A673 (cell line): ENCODE measurements around the gene ZNF385B. TPM values are rescaled to one million over a fixed set of nuclear protein-coding genes. Genes with fewer than 3 reads are reported as not detected.

Experiments used
- BruUV-seq: library from RNA; stranded (reverse); fragments of 400-500 nt; replicated peaks from 2 replicates; lab custom pipeline; 2021; lab: Mats Ljungman, UMichigan
- CTCF ChIA-PET: fragments of 300-600 bp; sonication (Branson Sonifier 250); formaldehyde crosslinking; loops from one replicate; lab custom pipeline; 2022; ENCODE audit warnings: antibody characterized with exemption; lab: Charles Lee
- POLR2A ChIA-PET: fragments of 300-600 bp; sonication (Branson Sonifier 250); formaldehyde crosslinking; loops from one replicate; lab custom pipeline; 2022; ENCODE audit warnings: antibody characterized with exemption; ENCODE audit not compliant: low non-redundant PET; lab: Charles Lee
- DNase-seq: peaks from one replicate; pipeline ENCODE4 v3.0.0-alpha.2; 2015; ENCODE audit warnings: low spot score
- H3K27ac ChIP-seq: fragments of 200-600 bp; sonication (generic); 2 replicates; pipeline ENCODE4 v1.5.1; 2016; ENCODE audit warnings: mixed run types, low read depth, mild to moderate bottlenecking, mixed read lengths, antibody characterized with exemption, low read length; ENCODE audit not compliant: poor library complexity, severe bottlenecking
- H3K27me3 ChIP-seq: fragments of 200-600 bp; sonication (generic); replicated peaks from 2 replicates; pipeline ENCODE4 v1.6.1; 2017; ENCODE audit warnings: mixed run types, low read depth, mild to moderate bottlenecking, mixed read lengths, antibody characterized with exemption, low read length; ENCODE audit not compliant: insufficient read depth, poor library complexity
- H3K36me3 ChIP-seq: fragments of 200-600 bp; sonication (generic); 2 replicates; pipeline ENCODE4 v1.6.1; 2016; ENCODE audit warnings: mixed run types, mild to moderate bottlenecking, mixed read lengths, antibody characterized with exemption, low read length; ENCODE audit not compliant: insufficient read depth, poor library complexity, severe bottlenecking
- H3K4me1 ChIP-seq: fragments of 200-600 bp; sonication (generic); 2 replicates; pipeline ENCODE4 v1.6.1; 2017; ENCODE audit warnings: mixed run types, mild to moderate bottlenecking, mixed read lengths, antibody characterized with exemption, low read length; ENCODE audit not compliant: insufficient read depth, poor library complexity, severe bottlenecking
- H3K4me3 ChIP-seq: fragments of 200-600 bp; sonication (generic); 2 replicates; pipeline ENCODE4 v1.5.1; 2016; ENCODE audit warnings: low read depth, mixed run types, mild to moderate bottlenecking, mixed read lengths, low read length; ENCODE audit not compliant: poor library complexity, severe bottlenecking
- H3K9me3 ChIP-seq: fragments of 200-600 bp; sonication (generic); 2 replicates; pipeline ENCODE4 v1.6.1; 2016; ENCODE audit warnings: mixed run types, low read depth, mild to moderate bottlenecking, mixed read lengths, antibody characterized with exemption, low read length; ENCODE audit not compliant: poor library complexity, severe bottlenecking
- EZH2 ChIP-seq: fragments of 200-600 bp; sonication (generic); IDR thresholded peaks from 2 replicates; pipeline ENCODE4 v1.6.1; 2017; ENCODE audit warnings: borderline replicate concordance, low read depth, mild to moderate bottlenecking, mixed read lengths, antibody characterized with exemption, low read length; ENCODE audit not compliant: poor library complexity, severe bottlenecking
- intact Hi-C: fragments of 100-400 bp; cut with micrococcal nuclease; formaldehyde crosslinking; loops from one replicate; pipeline ENCODE4 v1.10.0; 2022; ENCODE audit not compliant: unreplicated experiment
- total RNA-seq: library from RNA; stranded (reverse); gene quantifications from 2 replicates; pipeline ENCODE4 v1.2.3, GENCODE V29; 2021
- TF ChIP-seq, protein P1 (sequence below): fragments of 300-800, 200-600 bp; sonication (generic); conservative IDR thresholded peaks from 2 replicates; pipeline ENCODE4 v1.5.1; 2017; ENCODE audit warnings: low read depth, mild to moderate bottlenecking, antibody characterized with exemption, low read length, moderate library complexity, mixed read lengths

The ZNF385B gene
- total RNA-seq, 1 experiment from 2014 or later, result not detected

- Histone ChIP-seq H3K4me3 (no peak overlapping the region), H3K27me3 (no peaks in the 10 kb centered on the region), H3K9me3 (no peaks in the 10 kb centered on the region), H3K27ac (no peak overlapping the region), H3K4me1 (no peaks in the 10 kb centered on the region), H3K36me3 (no peaks in the 10 kb centered on the region)
- ChIA-PET POLR2A (no interaction called here), CTCF (no interaction called here)
- BruUV-seq, result no TSS peak
- DNase-seq, result peak; percentile 7
- intact Hi-C loops, result no loop called here
- no peak for TF ChIP-seq EZH2
- TF ChIP-seq, protein P1, sequence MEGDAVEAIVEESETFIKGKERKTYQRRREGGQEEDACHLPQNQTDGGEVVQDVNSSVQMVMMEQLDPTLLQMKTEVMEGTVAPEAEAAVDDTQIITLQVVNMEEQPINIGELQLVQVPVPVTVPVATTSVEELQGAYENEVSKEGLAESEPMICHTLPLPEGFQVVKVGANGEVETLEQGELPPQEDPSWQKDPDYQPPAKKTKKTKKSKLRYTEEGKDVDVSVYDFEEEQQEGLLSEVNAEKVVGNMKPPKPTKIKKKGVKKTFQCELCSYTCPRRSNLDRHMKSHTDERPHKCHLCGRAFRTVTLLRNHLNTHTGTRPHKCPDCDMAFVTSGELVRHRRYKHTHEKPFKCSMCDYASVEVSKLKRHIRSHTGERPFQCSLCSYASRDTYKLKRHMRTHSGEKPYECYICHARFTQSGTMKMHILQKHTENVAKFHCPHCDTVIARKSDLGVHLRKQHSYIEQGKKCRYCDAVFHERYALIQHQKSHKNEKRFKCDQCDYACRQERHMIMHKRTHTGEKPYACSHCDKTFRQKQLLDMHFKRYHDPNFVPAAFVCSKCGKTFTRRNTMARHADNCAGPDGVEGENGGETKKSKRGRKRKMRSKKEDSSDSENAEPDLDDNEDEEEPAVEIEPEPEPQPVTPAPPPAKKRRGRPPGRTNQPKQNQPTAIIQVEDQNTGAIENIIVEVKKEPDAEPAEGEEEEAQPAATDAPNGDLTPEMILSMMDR, result no peak
Measured at GRCh38 chr2:179652296-179652695, 209.1 kb downstream of the ZNF385B start.

DNA sequence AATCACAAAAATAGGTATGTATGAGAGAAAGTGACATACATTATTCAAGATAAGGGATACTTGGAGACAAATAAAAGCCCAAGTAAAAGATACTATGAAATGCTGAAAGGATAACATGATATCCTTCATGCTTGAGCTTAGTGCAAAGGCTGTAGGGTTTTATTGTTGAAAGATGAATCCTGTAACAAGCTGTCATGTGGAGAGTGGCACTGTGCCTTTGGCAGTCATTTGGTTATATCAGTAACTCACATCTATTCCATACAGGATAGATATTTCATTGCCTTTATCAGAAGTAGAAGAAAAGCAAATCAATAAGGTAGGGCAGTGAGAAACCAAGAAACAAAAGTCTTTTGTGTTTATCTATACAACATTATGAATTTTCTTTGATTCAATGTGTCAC, 211.0 kb downstream of the ZNF385B start:
- Histone ChIP-seq H3K4me1 (no peaks in the 10 kb centered on the region), H3K9me3 (no peaks in the 10 kb centered on the region), H3K27me3 (no peaks in the 10 kb centered on the region), H3K4me3 (no peak overlapping the region), H3K27ac (no peak overlapping the region), H3K36me3 (no peaks in the 10 kb centered on the region)
- ChIA-PET POLR2A (no interaction called here), CTCF (no interaction called here)
- intact Hi-C loops, result no loop called here
- BruUV-seq, result no TSS peak
- DNase-seq, result no peak
- TF ChIP-seq, protein P1, result no peak
- TF ChIP-seq EZH2, result no peak

DNA sequence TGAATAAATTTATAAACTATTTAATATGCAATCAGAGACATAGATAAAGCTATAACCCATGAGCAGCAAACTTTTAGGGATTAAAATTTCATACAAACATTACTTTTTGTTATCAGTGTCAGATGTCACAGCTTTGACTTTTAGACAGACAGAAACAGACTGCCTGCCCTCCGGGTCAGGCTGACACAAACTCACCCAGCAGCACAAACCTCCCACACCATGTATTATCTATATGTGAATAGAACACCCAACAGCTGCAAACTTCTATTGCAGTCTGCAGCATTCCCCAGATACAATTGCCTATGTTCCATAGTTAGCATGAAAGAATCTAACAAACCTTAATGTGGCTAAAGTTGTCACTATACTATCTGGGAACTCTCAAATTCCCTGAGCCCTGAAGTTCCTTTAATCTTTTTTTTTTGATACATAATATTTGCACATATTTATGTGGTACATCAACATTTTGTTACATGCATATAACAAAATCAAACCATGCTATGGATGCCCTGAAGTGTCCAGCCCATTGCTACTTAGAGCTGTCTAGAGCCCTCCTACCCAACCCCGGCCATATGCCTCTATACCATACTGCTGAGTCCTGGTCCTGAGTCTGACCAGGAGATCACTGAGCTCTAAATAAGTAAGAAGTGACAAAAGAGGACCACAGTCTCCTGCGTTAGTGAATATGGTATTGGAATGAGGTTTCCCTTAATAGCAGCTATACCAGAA, 214.4 kb downstream of the ZNF385B start:
- ChIA-PET POLR2A (interaction anchor here (0.6 kb wide), 1 partner anchor 778 kb away, joined by 10 read pairs; no protein-coding TSS in a partner anchor), CTCF (no interaction called here)
- no TSS peak for BruUV-seq
- Histone ChIP-seq H3K4me3 (no peak overlapping the region), H3K36me3 (no peaks in the 10 kb centered on the region), H3K9me3 (no peaks in the 10 kb centered on the region), H3K27me3 (no peaks in the 10 kb centered on the region), H3K4me1 (no peaks in the 10 kb centered on the region), H3K27ac (no peak overlapping the region)
- intact Hi-C loops, result no loop called here
- no peak for DNase-seq
- no peak for TF ChIP-seq EZH2
- TF ChIP-seq, protein P1, result no peak
